Measurements from ENCODE around the gene ADAM10.
"Not testable (repeated sequence)": the region's sequence is repeated elsewhere in the genome, so short reads cannot be mapped to it uniquely, and the experiment has no call there.

Gene ADAM10

GRCh38 chr15:58749532-58750337 is at the start of gene ADAM10:
Gene ADAM10, minus strand, starts transcription at chr15:58749707. Its CDS starts 173 bp downstream, at chr15:58749534.
- DNase-seq, result peak; percentile 95

- DNase-seq, result no peak
Measured at GRCh38 chr15:58797505-58797904, 48.0 kb upstream of the ADAM10 start.

DNA sequence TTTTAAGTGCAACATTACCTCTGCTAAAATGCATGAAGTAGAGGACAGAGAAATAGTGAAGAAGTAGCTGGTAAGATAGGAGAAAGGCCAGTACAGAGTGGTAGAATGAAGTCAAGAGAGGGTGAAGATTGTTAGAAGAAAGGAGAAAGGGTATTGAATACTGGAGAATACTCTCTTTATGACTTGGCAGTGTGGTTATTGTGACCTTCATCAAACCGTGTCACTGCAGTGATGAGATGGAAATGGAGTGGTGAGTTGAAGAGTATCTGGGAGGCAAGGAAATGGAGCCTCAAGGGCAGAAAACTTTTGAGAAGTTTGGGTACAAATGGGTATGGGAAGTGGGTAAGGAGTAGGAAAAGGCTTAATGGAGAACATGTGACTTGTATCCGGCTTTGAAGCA is 46.3 kb upstream of the ADAM10 start:
- no peak for DNase-seq

DNA sequence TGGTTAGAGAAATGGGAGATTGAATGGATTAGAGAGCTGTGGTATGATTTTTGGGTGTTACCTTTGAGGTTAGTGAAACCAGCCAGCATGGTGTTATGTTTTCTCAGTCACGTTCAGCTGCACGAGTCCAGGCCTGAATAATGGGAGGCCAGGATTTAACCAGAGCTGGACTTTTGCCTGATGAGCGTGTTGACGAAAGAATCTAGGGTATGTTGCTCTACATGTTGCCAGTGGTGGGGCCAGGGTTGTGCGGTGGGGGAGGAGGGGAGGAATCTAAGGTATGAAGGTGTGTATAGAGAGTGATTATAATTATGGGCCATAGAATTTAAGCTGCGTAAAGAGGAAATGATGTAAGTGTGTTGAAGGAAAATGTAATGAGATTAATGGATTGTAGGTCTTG is 44.4 kb upstream of the ADAM10 start:
- no peak for DNase-seq

GRCh38 chr15:58788056-58788710 is 38.7 kb upstream of the ADAM10 start:
- no peak for DNase-seq

GRCh38 chr15:58785355-58785754 is 35.8 kb upstream of the ADAM10 start:
- DNase-seq, result no peak

- DNase-seq, result no peak
Measured at GRCh38 chr15:58779554-58779953, 30.0 kb upstream of the ADAM10 start.

DNA sequence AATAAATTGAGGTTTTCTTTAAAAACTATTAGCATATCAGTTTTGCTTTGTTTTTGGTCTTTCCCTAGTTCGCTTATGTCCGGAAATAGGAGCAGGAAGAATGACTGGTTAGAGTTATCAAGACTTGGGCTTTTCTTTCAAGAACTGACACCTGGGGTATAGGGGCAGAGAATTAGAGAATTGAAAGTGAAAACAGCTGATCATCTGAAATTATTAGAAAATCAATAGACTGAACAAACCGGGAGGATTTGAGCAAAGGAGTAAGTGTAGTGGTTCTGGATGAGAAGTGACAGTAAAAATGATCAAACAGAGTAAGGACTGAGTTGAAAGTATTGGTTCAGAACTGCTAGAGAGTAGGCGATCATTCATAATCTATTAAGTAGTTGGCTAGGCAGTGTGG is 27.6 kb upstream of the ADAM10 start:
- DNase-seq, result no peak

GRCh38 chr15:58775402-58775801 is 25.9 kb upstream of the ADAM10 start:
- DNase-seq, result no peak

- no peak for DNase-seq
Measured at GRCh38 chr15:58773024-58773423, 23.5 kb upstream of the ADAM10 start.

- DNase-seq, result no peak
Measured at GRCh38 chr15:58771621-58772250, 22.2 kb upstream of the ADAM10 start.

DNA sequence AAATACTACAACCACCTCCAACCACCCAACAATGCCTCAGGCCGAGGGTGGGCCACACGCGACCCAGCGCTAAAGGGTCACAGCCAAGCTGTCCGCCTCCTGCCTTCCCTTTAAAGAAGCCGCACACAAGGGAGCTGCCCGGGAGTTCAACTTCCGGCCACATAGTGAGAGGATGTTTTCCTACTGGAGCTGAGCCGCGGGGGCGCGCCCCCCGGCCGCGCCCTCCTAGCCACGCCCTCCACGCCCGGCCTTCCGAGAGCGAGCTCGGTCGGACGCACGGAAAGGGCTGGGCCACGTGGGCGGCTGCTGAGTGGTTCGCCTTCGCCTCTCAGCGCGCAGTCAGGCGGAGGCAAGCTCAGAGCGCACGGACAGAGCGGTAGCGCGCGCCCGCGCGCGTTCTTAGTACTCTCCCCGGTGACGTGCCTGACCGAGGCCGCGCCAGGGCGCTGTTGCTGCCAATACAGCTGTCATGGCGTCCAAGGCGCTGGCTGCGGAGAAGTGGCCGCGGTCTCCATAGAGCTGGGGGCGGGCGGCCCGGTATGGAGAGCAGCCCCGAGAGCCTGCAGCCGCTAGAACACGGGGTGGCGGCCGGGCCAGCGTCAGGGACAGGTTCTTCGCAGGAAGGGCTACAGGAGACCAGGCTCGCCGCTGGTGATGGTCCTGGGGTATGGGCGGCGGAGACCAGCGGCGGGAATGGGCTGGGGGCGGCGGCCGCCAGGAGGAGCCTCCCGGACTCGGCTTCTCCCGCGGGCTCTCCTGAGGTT is 21.5 kb upstream of the ADAM10 start, which contains the start of gene MINDY2:
Gene MINDY2 (plus strand): TSS at position 446 of the 764 bp plus-strand sequence. CDS start 94 bp downstream, at position 540.
- DNase-seq, result peak; percentile 90

GRCh38 chr15:58770519-58770856 is 21.0 kb upstream of the ADAM10 start:
- DNase-seq, result peak; percentile 63

DNA sequence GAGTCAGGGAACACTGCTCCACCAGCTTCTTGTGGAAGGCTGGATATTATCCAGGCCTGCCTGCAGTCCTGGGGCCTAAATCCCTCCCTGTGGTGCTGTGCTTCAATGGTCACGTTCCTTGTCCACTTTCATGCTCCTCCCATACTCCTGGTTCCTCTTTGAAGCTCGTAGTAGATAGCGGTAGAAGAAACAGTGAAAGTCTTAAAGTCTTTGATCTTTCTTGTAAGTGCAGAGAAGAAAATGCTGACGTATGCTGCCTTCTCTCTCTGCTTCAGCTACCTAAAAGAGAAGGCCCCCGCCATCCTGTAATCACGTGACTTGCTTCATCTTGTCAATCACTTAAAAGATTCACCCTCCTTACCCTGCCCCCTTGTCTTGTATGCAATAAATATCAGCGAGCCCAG is 19.1 kb upstream of the ADAM10 start:
- DNase-seq, result not testable (repeated sequence)

DNA sequence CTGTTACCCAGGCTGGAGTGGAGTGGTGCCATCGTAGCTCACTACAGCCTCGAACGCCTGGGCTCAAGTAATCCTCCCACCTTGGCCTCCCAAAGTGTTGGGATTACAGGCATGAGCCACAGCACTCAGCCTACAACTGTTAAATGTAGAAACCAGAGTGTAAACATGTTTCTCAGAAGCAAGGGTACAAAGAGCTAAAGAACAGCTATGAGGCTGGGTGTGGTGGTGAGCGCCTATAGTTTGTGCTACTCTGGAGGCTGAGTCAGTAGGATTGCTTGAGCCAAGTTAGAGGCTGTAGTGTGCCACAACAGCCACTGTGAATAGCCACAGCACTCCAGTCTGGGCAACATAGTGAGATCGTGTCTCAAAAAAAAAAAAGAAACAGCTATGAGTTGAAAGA is 16.8 kb upstream of the ADAM10 start:
- no peak for DNase-seq

GRCh38 chr15:58764468-58764867 is 15.0 kb upstream of the ADAM10 start:
- no peak for DNase-seq

DNA sequence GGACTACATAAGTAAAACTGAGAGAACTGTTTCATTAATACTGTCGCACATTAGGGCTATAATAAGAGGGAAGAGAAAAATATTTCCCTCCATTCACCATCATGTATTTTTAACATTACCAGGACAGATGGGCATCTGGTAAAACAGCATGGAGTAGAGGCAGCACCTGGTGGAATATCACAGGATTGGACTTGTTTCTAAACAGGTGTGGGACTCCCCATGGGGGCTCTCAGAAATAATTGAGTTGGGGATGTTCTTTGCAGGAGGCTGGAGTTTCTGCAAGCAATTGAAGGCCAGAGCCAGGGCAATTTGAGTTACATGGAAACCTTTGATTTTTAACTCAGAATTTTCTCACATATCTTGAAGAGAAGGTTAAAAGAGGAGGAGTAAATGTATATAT is 13.2 kb upstream of the ADAM10 start:
- DNase-seq, result no peak

DNA sequence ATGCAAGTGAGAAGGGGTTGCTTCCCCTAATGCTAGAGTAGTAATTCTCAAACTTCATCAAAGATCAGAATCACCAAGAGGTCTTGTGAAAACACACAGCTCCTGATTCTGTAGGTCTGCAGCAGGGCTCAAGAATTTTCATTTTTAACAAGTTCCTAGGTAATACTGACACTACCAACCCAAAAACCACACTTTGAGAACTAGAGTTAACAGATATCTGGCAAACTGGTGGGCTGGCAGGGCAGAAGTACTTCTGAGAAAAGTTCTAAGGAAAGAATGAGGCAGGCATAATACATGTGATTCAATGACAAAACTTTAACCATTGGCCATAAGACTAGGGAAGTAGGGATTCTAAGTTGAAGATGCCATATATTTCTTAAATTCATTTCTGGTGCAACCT is 12.8 kb upstream of the ADAM10 start:
- DNase-seq, result no peak

DNA sequence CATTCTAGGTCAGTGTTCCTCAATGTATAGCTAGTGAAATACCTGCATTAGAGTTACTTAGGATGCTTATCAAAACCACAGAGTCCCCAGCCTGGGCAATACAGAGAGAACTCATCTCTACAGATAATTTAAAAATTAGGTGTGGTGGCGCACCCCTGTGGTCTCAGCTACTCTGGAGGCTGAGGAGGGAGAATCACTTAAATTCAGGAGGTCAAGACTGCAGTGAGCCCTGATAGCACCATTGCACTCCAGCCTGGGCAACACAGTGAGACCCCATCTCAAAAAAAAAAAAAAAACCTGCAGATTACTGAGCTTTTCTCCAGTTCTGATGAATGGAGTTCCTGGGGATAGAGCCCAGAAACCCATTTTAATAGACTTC is 11.5 kb upstream of the ADAM10 start:
- no peak for DNase-seq

- no peak for DNase-seq
Measured at GRCh38 chr15:58760385-58761009, 11.0 kb upstream of the ADAM10 start.

- no peak for DNase-seq
Measured at GRCh38 chr15:58758141-58758540, 8.6 kb upstream of the ADAM10 start.

DNA sequence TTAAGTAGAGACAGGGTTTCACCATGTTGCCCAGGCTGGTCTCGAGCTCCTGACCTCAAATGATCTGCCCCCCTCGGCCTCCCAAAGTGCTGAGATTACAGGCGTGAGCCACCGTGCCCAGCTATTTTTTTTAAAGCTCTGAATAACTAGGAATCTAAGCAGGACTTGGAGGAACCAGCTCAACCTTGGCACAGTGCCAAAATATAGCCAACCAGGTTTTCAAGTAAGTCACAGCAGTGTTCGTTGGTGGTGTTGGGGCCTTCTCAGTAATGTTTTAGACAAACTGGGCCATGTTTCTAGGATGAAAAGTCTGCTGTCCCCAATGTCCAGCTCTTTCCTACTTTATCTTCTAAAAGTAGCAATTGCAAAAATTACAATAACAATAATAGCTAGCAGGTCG is 6.4 kb upstream of the ADAM10 start:
- no peak for DNase-seq

GRCh38 chr15:58755350-58755749 is 5.8 kb upstream of the ADAM10 start:
- DNase-seq, result no peak

Data from NCI-H510A treated with DMSO at 0.1 percent for 48 hours (cell line).